Measurements from ENCODE around the gene GRWD1. TPM values are rescaled to one million over a fixed set of nuclear protein-coding genes. Genes with fewer than 3 reads are reported as not detected.

Gene GRWD1
- total RNA-seq, 1 donor from 2014 or later = 52.1 TPM

GRCh38 chr19:48419158-48419920 lies 26.4 kb upstream of the GRWD1 start:
- intact Hi-C loops (cut with micrococcal nuclease) = loop anchor here (1.0 to 10.0 kb wide), 5 partner anchors 16 to 305 kb away; partner anchors contain the start of genes GRWD1 and SYNGR4

GRCh38 chr19:48421548-48421947 lies 24.2 kb upstream of the GRWD1 start:
- intact Hi-C loops (cut with micrococcal nuclease) = no loop called here

- intact Hi-C loops (cut with micrococcal nuclease) = no loop called here
These were observed 21.0 kb upstream of the GRWD1 start for GRCh38 chr19:48424694-48425219.

DNA sequence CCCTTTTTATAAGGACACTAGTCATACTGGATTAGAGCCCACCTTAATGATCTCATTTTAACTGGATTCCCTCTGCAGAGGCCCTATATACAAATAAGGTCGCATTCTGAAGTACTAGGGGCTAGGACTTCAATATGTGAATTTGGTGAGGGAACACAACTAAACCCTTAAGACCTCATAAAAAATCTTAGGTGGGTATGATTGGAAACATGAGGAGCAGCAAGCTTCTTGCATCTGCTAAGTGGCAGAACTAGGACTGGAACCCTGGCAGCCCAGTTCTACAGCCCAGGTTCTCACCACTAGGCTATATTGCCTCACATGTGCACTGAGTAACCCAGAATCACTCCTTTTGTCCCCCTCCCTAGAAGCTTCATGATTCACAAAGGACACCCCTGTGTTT lies 17.1 kb upstream of the GRWD1 start:
- intact Hi-C loops (cut with micrococcal nuclease) = no loop called here

- intact Hi-C loops (cut with micrococcal nuclease) = no loop called here
These were observed 12.4 kb upstream of the GRWD1 start for GRCh38 chr19:48433337-48433736.

DNA sequence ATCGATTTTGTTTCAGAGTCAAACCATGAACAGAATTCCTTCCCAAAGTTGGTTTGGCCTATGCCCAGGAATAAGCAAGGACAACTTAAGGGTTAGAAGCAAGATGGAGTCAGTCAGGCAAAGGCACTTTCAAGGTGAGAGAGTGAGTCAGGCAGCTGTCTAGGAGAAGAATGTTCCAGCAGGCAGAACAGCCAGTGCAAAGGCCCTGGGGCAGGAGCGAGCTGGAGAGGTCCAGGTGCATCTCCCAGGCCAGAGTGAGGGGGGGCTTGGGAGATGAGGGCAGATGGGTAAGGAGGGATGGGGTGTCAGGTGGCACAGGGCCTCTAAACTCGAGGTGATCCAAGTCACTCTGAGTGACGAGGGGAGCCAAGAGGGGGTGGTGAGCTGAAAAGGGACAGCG lies 9.2 kb upstream of the GRWD1 start:
- intact Hi-C loops (cut with micrococcal nuclease) = no loop called here

DNA sequence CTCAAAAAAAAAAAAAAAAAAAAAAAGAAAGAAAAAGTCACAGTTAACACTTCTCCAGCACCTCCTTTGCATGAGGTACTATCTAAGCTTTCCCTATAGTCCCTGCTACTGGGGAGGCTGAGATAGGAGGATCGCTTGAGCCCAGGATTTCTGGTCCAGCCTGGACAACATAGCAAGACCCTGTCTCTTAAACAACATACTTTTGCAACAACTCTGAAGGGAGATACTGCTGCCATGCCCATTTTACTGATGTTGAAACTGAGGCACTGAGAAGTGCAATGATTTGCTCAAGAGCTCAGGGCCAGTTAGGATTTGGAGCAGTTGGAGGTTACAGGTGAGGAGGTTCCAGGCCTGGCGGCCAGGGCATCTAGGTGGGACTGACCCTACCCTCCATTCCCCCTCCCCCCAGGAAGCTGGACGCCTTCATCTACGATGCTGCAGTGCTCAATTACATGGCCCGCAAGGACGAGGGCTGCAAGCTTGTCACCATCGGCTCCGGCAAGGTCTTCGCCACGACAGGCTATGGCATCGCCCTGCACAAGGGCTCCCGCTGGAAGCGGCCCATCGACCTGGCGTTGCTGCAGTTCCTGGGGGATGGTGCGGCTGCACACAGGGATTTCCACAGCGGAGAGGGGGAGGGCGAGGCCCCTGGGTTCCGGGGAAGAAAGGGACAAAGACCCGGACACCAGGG lies 4.3 kb upstream of the GRWD1 start:
- intact Hi-C loops (cut with micrococcal nuclease) = no loop called here

GRCh38 chr19:48442116-48443035 lies 3.4 kb upstream of the GRWD1 start:
- intact Hi-C loops (cut with micrococcal nuclease) = no loop called here

DNA sequence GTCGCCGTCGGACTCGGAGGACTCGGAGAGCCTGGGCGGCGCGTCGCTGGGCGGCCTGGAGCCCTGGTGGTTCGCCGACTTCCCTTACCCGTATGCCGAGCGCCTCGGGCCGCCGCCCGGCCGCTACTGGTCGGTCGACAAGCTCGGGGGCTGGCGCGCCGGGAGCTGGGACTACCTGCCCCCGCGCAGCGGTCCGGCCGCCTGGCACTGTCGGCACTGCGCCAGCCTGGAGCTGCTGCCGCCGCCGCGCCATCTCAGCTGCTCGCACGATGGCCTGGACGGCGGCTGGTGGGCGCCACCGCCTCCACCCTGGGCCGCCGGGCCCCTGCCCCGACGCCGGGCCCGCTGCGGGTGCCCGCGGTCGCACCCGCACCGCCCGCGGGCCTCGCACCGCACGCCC lies 2.5 kb upstream of the GRWD1 start:
- intact Hi-C loops (cut with micrococcal nuclease) = no loop called here

GRCh38 chr19:48443731-48444128 lies 2.1 kb upstream of the GRWD1 start:
- intact Hi-C loops (cut with micrococcal nuclease) = loop anchor here (2.0 kb wide), 1 partner anchor 53 kb away; the partner anchor contains the start of gene KDELR1

DNA sequence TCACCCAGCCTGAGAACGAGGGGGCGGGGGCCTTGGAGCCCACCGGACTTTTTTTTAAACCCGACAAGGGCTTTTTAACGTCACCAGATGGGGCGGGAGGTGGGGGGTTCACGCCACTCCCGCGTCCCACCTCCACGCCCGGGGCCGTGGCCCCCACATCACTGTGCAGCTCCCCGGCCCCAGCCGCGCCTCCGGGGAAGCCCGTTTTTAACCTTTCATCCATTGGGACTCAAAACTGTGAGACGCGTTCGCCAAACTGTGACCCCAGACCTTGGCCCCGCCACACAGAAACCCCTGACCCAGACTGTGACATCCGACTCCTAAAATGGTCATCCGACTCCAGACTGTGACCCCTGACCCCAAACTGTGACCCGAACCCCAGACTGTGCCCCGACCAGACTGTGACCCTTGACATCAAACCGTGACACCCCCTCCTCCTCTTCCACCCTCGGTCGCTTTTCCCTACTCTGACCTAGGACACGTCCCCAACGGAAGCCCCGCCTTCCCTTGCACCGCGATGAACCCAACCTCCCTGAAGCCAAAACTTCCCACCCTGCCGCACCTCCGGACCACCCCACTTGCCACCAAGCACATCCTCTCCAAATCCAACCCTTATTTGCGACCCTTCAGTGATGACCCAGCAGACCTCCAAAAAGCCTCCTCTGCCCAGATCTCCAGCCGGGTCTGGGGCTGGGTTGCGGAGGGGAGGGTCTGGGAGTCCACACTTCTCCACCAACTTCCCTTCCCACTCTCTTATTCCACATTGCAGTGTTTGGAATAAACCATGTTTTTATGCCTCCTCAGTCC lies 1.5 kb upstream of the GRWD1 start:
- intact Hi-C loops (cut with micrococcal nuclease) = loop anchor here (2.0 kb wide), 1 partner anchor 54 kb away; the partner anchor contains the start of gene KDELR1

DNA sequence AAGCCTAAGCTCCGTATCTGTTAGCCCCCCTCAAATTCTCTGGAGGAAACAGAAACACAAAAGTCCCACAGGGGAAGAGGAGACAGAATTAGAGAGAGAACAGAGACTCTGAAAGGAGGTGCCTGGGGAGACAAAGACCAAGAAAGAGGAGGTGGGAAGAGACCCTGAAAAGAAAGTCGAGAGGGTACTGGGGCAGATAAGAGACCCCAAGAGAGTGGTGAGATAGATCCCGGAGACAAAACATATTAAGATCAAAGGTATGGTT lies 915 bp upstream of the GRWD1 start:
- intact Hi-C loops (cut with micrococcal nuclease) = loop anchor here (1.0 to 2.0 kb wide), 12 partner anchors 24 to 174 kb away; partner anchors contain the start of genes CYTH2, KDELR1, RPL18 and SPHK2

DNA sequence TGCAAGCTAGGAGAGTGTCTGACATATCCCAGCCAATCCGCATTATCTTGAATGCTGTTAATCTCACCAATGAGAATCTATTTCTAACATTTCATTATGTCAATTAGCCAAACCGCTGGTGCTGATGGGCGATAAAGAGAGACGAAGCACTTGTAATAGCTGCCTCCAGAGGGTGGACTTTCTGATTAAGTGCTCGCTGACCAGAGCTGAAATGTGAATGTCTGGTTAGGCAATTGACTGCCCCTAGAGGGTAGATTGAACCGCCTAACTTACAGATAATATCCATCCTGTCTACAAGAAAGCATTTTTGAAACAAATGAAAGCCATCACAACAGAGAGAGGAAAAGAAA lies 552 bp upstream of the GRWD1 start:
- intact Hi-C loops (cut with micrococcal nuclease) = loop anchor here (1.0 to 2.0 kb wide), 12 partner anchors 24 to 174 kb away; partner anchors contain the start of genes CYTH2, KDELR1, RPL18 and SPHK2

DNA sequence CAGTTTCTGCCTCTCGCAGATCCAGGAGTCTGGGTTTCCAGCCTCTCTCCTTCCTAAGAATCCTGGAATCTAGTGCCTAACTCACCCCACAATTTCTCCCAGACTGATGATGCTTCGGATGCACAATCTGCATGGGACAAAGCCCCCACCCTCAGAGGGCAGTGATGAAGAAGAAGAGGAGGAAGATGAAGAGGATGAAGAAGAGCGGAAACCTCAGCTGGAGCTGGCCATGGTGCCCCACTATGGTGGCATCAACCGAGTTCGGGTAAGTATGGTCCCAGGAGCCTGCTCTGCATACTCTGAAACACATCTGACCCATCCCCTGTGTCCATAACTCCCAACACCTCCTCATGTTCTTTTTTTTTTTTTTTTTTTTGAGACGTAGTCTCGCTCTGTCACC lies 796 bp downstream of the GRWD1 start:
- intact Hi-C loops (cut with micrococcal nuclease) = no loop called here

- intact Hi-C loops (cut with micrococcal nuclease) = no loop called here
These were observed 2.8 kb downstream of the GRWD1 start for GRCh38 chr19:48448563-48448962.

DNA sequence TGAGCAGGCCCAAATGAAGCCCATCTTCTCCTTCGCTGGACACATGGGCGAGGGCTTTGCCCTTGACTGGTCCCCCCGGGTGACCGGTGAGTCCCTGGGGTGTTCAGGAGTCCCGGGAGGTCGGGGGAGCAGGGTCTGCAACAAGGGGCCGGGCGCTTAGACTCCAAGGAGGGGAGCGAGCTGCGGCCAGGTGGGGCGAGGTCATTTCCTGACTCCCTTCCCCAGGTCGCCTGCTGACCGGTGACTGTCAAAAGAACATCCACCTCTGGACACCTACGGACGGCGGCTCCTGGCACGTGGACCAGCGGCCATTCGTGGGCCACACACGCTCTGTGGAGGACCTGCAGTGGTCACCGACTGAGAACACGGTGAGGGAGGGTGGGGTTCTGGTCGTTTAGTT lies 4.7 kb downstream of the GRWD1 start:
- intact Hi-C loops (cut with micrococcal nuclease) = no loop called here

DNA sequence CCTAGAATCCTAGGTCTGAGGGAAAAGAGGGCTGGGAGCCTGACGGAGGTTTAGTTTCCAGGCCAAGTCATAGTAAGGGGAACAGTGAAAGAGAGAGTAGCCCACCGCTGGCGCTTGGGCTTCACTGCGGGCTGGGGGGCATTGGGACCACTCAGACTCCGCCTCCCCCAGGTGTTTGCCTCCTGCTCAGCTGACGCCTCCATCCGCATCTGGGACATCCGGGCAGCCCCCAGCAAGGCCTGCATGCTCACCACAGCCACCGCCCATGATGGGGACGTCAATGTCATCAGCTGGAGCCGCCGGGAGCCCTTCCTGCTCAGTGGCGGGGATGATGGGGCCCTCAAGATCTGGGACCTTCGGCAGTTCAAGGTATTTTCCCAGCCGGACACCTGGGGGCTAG lies 5.1 kb downstream of the GRWD1 start:
- intact Hi-C loops (cut with micrococcal nuclease) = no loop called here

- intact Hi-C loops (cut with micrococcal nuclease) = no loop called here
These were observed 5.8 kb downstream of the GRWD1 start for GRCh38 chr19:48451624-48452023.

GRCh38 chr19:48452289-48453190 lies 6.8 kb downstream of the GRWD1 start:
- intact Hi-C loops (cut with micrococcal nuclease) = no loop called here
